Ascending aorta (tissue), 2 donors: ENCODE data around the gene MOCOS. TPM values are rescaled to one million over a fixed set of nuclear protein-coding genes. Genes with fewer than 3 reads are reported as not detected.
A peak's percentile ranks its signal among the peaks of the same experiment; 100 is the strongest.

Source experiments
- DNase-seq, 2 donors: peaks; one replicate each; pipeline ENCODE4 v3.0.0-alpha.2; 2019; ENCODE audit warnings: low spot score in 2 of 2
- H3K27ac ChIP-seq, 2 donors: fragments of 200-600 bp; sonication (generic); one replicate each; pipeline ENCODE4 v1.5.1; 2016 to 2017; ENCODE audit warnings: mild to moderate bottlenecking in 1 of 2
- H3K27me3 ChIP-seq: fragments of 200-600 bp; sonication (generic); one replicate; pipeline ENCODE4 v1.5.1; 2017
- H3K36me3 ChIP-seq, 2 donors: fragments of 200-600 bp; sonication (generic); one replicate each; pipeline ENCODE4 v1.5.1; 2016
- H3K4me1 ChIP-seq, 2 donors: fragments of 200-600 bp; sonication (generic); one replicate each; pipeline ENCODE4 v1.5.1; 2016 to 2017; ENCODE audit warnings: mild to moderate bottlenecking in 1 of 2
- H3K4me3 ChIP-seq, 2 donors: fragments of 200-600 bp; sonication (generic); one replicate each; pipeline ENCODE4 v1.5.1; 2016 to 2017; ENCODE audit warnings: mild to moderate bottlenecking in 1 of 2
- H3K9me3 ChIP-seq, 2 donors: fragments of 200-600 bp; sonication (generic); one replicate each; pipeline ENCODE4 v1.5.1; 2016
- CTCF ChIP-seq, 3 experiments: fragments of 200-600 bp in 2 of 3; fragments of 450-650 bp in 1 of 3; sonication (generic) in 2 of 3; IDR thresholded peaks; one replicate each; pipeline ENCODE4 v1.5.1; 2016 to 2019; ENCODE audit warnings: antibody characterized with exemption in 3 of 3, mild to moderate bottlenecking in 1 of 3, moderate library complexity in 1 of 3
- intact Hi-C: fragments of 100-400 bp; cut with DNase I; formaldehyde crosslinking; loops from one replicate; pipeline ENCODE4 v1.15.1; 2023
- total RNA-seq: library from RNA; depleted of rRNA; stranded (reverse); fragments of >200 nt; gene quantifications from one replicate; pipeline ENCODE4 v1.1.0, GENCODE V29; 2016

Gene MOCOS
- total RNA-seq, 1 donor from 2014 or later = 0.21 TPM

DNA sequence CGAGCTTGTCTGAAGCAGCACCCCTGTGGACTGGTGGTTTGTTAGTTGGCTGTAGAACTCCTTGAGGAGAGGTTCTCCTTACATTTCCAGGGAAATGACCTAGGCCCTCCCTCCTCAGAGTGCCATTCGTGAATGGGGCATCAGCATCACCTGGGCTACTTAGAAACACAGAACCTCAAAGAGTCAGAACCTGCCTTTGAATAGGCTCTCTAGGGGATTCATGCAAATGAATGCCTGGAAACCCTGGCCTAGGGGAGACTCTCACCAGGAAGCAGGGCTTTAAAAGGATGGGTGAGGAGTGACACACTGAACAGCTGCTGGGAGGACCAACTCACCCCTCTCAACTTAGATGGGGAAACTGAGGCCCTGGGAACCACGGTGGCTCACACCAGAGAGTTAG is 2.1 kb upstream of the MOCOS start:
- H3K27me3 ChIP-seq = no peaks in the 10 kb centered on the region
- DNase-seq = no peak
- intact Hi-C loops = loop anchor here (5.0 kb wide), 1 partner anchor 97 kb away; no protein-coding TSS in a partner anchor
- TF ChIP-seq CTCF (IDR thresholded peaks at IDR 0.05) = no peak
- peaks cover 2 to 16% of the 10 kb centered on the region in 2 donors for H3K4me1 ChIP-seq
- no peak overlapping the region for H3K27ac ChIP-seq
- no peaks in the 10 kb centered on the region for H3K9me3 ChIP-seq
- H3K36me3 ChIP-seq = no peaks in the 10 kb centered on the region
- H3K4me3 ChIP-seq = no peak overlapping the region

- intact Hi-C loops = loop anchor here (2.0 to 5.0 kb wide), 2 partner anchors 57 to 96 kb away; partner anchors contain the start of genes ELP2 and SLC39A6
- no peak for DNase-seq
- Histone ChIP-seq H3K9me3 (no peaks in the 10 kb centered on the region), H3K4me1 (peaks cover 0 to 11% of the 10 kb centered on the region in 2 donors), H3K27ac (no peak overlapping the region), H3K36me3 (no peaks in the 10 kb centered on the region), H3K27me3 (no peaks in the 10 kb centered on the region), H3K4me3 (peak overlapping the region in 1 of 2 donors; percentile 84)
- no peak for TF ChIP-seq CTCF (IDR thresholded peaks at IDR 0.05)
Measured at GRCh38 chr18:36185901-36186460, 1.3 kb upstream of the MOCOS start.

GRCh38 chr18:36186461-36187192 is 670 bp upstream of the MOCOS start:
- peak overlapping the region; percentile 64 to 84 for H3K4me3 ChIP-seq
- intact Hi-C loops = loop anchor here (2.0 to 5.0 kb wide), 2 partner anchors 58 to 96 kb away; partner anchors contain the start of genes ELP2 and SLC39A6
- H3K4me1 ChIP-seq = peaks cover 0 to 11% of the 10 kb centered on the region in 2 donors
- no peaks in the 10 kb centered on the region for H3K9me3 ChIP-seq
- H3K27me3 ChIP-seq = no peaks in the 10 kb centered on the region
- H3K36me3 ChIP-seq = no peaks in the 10 kb centered on the region
- H3K27ac ChIP-seq = peak overlapping the region in 1 of 2 donors; percentile 50
- DNase-seq = peak in 1 of 2 donors; percentile 66
- peak in 1 of 3 experiments; percentile 5 for TF ChIP-seq CTCF (IDR thresholded peaks at IDR 0.05)

DNA sequence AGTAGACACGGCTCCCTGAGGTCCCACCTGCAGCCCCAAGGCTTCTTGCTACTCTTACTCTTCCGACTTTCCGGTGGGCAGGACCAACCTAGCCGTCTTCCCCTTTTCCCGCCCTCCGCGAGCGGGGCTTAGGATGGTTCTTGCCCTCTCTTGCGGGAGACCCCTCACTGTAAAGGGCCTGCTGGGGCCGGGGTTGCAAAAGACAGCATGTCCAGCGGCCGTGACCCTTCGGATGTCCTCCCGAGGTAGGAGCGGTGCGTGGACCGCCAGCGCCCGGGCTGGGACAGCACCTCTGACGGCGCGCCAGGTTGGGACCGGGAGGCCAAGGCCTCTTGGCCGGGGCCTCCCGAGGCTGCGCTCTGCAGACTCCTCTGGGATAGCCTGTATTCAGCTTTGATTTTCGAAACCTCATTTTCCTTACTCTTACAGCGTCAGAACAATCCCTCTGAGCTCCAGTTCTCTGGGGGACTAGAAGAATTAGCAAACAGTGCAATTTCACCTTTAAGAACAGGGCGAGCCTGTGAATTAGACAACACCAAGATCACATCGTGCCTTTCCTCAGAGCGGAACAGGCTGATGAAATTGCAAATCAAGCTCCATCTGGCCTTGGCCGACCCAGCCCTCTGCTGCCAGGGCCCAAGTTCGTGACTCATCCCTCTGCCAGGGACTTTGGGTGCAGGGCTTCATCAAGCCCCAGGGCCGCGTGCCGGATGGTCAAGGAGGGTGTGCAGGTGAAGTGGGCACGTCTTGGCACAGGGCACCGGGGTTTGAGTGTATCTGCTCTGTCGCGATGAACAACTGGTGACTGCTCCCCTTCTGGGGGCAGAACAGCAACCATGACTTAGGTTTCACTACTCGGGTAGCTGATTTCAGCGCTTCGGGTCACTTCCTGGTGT is 777 bp downstream of the MOCOS start:
- Histone ChIP-seq H3K36me3 (no peaks in the 10 kb centered on the region), H3K4me1 (peaks cover 0 to 11% of the 10 kb centered on the region in 2 donors), H3K27me3 (no peaks in the 10 kb centered on the region), H3K9me3 (no peaks in the 10 kb centered on the region), H3K4me3 (peak overlapping the region; percentile 64 to 84), H3K27ac (peak overlapping the region in 1 of 2 donors; percentile 50)
- intact Hi-C loops = loop anchor here (2.0 to 5.0 kb wide), 2 partner anchors 59 to 94 kb away; partner anchors contain the start of genes ELP2 and SLC39A6
- TF ChIP-seq CTCF (IDR thresholded peaks at IDR 0.05) = no peak
- peak in 1 of 2 donors; percentile 68 for DNase-seq

- Histone ChIP-seq H3K36me3 (no peaks in the 10 kb centered on the region), H3K27me3 (no peaks in the 10 kb centered on the region), H3K27ac (no peak overlapping the region), H3K4me1 (peaks cover 0 to 11% of the 10 kb centered on the region in 2 donors), H3K9me3 (no peaks in the 10 kb centered on the region), H3K4me3 (no peak overlapping the region)
- no peak for TF ChIP-seq CTCF (IDR thresholded peaks at IDR 0.05)
- no peak for DNase-seq
- intact Hi-C loops = loop anchor here (5.0 kb wide), 1 partner anchor 93 kb away; no protein-coding TSS in a partner anchor
Measured at GRCh38 chr18:36188916-36189315, 1.6 kb downstream of the MOCOS start.
